SH-SY5Y (cell line): ENCODE measurements around the gene MMS19.

Source experiments
- GATA2 ChIP-seq: IDR thresholded peaks from 2 replicates; pipeline ENCODE4 v1.6.1; 2011; ENCODE audit warnings: mild to moderate bottlenecking, low read depth, low read length
- GATA3 ChIP-seq: IDR thresholded peaks from 2 replicates; pipeline ENCODE4 v1.6.1; 2011; ENCODE audit warnings: low read depth, mild to moderate bottlenecking, low read length, moderate library complexity

GRCh38 chr10:97456686-97457065 lies 41.5 kb downstream of the MMS19 start:
- no peak for TF ChIP-seq GATA3
- TF ChIP-seq GATA2 = no peak
